A172 (cell line): ENCODE measurements around the gene LIN9. TPM values are rescaled to one million over a fixed set of nuclear protein-coding genes. Genes with fewer than 3 reads are reported as not detected.
"Not testable (repeated sequence)": the region's sequence is repeated elsewhere in the genome, so short reads cannot be mapped to it uniquely, and the experiment has no call there.

Experiments
- DNase-seq: peaks from one replicate; pipeline ENCODE4 v3.0.0-alpha.2; 2015; ENCODE audit warnings: low spot score
- total RNA-seq: library from RNA; depleted of rRNA; stranded (reverse); fragments of >200 nt; shearing (Covaris generic); gene quantifications from 2 replicates; pipeline ENCODE4 v1.2.3, GENCODE V29; 2014; rRNA removed

Gene LIN9, protein sequence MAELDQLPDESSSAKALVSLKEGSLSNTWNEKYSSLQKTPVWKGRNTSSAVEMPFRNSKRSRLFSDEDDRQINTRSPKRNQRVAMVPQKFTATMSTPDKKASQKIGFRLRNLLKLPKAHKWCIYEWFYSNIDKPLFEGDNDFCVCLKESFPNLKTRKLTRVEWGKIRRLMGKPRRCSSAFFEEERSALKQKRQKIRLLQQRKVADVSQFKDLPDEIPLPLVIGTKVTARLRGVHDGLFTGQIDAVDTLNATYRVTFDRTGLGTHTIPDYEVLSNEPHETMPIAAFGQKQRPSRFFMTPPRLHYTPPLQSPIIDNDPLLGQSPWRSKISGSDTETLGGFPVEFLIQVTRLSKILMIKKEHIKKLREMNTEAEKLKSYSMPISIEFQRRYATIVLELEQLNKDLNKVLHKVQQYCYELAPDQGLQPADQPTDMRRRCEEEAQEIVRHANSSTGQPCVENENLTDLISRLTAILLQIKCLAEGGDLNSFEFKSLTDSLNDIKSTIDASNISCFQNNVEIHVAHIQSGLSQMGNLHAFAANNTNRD
- total RNA-seq, result 25.6 and 27.7 TPM in 2 replicates

DNA sequence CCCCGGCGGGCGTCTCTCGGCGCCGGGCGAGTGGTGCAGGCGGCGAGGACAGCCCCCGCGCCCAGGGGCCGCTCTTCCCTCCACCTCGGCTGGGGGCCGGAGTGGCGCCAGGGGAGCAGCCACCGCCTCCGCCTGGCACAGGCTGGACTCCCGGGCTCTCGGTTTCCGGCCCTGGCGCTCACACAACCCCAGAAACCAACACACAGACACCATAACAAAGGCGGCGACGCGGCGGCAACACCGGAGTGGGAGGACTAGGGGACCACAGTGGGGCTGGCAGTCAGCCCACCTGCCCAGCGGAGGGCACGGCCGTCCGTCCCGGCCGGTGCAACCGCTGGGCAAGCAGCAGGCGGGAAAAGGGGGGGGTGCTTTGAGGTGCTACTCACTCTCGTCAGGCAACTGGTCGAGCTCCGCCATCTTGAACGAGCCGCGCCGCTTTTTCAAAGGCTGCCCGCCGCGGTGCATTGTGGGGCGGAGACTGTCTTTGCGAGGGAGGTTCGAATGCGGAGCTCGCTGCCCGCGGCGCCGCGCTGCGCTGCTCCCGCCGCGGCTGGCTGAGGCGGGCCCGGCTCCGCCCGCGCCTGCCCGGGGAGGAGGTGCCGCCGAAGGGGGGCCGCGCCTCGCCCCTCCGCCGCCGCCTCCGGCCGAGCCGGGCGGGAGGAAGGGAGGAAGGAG lies at the start of gene LIN9:
TSS of gene LIN9 (minus strand) at position 442 of the 675 bp plus-strand sequence. CDS start at position 417, 25 bp downstream.
- DNase-seq, result peak; percentile 83

DNA sequence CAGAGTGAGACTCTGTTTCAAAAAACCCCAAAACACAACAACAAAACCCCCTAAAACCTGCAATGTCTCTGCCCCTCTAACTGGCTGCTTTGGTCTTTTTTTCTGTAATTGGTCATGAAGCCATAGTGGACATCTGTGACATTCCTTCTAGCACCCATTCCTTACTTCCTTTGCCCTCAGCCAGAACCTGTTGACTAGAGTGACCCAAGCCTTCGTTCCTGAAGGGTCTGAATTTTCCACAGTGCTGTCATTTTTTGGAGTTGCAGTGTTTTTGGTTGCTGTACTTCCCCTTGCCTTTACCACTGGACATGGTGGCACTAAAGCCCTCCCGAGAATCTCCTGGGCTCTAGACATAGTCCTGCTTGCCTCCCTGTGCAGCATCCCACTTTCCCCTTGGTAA lies 48.5 kb upstream of the LIN9 start:
- no peak for DNase-seq

DNA sequence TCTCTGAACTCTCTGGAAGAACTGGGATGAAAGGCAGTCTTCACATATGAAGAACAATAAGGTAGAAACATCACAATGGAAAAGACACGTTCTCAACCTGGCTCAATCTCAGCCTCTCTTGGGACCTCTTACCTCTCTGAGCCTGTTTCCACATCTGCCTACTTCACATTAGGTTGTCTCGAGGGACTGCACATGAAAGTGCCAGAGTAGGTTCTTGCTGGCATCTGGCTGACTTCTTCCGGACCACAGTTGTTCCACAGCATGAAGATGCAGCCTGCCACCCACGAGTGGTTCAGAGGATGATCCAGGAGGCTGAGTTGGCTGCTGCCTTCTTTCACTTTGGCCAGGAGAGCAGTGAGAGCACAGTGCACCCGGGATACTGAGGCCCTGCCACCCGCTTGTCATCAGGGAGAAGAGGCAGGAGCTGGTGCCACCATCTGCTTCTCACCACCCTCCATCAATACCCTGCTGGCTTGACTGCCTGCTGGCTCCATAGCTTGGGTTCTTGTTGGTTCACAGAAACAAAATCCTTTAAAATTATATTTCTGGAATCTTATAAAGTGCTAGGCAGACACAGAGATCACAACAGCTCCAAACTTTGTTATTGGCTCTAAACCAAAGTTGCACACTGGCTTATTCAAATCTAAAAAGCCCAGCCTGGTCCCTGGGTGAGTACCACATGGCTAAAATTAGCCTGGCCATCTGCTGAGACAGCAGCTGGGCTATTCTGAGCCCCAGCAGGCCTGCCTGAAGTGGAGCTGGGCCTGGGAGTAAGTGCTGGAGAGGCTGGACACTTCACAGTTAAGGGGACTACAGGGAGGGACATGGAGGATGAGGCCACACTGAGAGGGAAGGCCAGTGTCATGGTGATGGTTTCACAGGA lies 46.9 kb upstream of the LIN9 start:
- no peak for DNase-seq

DNA sequence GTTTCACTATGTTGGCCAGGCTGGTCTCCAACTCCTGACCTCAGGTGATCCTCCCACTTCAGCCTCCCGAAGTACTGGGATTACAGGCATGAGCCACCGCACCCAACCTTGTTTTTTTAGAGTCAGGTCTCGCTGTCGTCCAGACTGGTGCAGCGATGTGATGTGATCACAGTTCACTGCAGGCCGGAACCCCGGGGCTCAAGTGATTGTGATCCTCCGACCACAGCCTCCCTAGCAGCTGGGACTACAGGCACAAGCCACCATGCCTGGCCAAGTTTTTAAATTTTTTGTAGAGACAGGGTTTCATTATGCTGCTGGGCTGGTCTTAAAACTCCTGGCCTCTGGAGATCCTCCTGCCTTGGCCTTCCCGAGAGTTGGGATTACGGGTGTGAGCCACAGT lies 46.1 kb upstream of the LIN9 start:
- no peak for DNase-seq

DNA sequence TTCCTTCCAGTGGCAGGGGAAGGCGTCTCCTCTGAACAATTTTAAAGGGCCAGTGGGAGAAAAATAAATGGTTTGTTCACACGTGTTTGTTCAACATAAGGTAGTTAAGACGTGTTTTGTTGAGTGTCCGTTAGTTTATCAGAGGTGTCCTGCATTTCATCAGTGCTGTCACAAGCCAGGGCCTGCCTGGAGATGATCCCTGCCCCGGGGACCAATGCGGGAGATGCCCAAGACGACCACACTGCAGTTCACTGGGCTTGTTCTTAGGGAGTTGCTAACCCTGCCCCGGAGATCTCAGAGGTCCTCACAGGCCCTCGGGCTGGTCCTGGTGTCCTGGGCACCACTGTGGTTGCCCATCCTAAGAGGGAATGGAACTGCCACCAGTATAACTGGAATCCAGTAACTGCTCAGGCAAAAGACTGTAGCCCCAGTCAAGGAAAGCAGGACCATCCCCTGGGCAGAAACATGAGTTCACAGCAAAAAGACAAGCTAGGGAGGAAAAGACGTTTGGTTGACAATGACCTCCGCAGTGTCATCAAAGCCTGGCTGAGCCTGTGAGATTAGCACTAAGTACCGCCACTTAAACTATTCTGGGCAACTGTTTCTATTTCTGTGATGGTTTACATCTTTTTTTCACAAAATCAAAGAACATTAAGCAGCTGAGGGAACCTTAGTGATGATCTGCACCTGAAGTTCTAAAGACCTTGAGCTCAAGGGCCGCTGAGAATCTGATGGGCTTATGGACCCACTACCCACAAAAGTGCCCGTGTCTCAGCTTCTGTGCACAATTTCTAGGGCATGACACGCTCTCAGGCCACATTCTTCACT lies 44.9 kb upstream of the LIN9 start:
- DNase-seq, result no peak

DNA sequence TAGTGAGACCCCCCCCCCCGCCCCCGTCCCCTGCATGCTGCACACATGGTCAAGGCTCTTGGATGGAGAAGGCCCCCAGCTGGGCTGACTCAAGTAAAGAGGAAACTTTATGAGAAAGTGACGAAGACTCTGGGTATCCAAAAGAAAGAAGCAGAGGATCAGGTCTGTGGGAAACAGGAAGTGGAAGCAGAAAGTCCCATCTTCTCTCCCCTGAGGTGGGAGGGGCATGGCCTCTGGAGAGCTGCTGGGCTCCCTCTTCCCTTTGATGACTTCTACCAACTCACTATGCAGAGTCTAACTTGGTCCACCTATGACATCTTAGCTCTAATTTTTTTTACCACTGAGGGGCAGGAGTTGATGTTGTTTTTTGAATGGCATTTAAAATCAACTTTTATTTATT lies 42.7 kb upstream of the LIN9 start:
- peak; percentile 63 for DNase-seq

DNA sequence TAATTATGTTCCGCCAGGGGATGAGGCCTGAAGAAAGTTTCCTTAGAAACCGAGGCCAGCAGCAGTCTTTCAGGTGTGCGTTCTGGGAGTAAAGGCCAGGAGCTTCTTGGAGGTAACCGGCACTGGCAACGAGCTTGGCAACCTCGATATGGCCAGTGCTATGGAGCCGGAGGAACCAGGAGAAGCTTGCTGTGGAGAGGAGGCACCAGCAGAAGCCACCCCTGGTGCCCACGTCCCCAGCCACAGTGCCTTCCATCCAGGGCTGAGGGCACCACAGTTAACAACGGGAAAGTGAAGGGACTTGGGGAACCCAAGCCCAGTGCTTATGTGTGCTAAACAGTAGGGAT lies 41.5 kb upstream of the LIN9 start:
- DNase-seq, result no peak

DNA sequence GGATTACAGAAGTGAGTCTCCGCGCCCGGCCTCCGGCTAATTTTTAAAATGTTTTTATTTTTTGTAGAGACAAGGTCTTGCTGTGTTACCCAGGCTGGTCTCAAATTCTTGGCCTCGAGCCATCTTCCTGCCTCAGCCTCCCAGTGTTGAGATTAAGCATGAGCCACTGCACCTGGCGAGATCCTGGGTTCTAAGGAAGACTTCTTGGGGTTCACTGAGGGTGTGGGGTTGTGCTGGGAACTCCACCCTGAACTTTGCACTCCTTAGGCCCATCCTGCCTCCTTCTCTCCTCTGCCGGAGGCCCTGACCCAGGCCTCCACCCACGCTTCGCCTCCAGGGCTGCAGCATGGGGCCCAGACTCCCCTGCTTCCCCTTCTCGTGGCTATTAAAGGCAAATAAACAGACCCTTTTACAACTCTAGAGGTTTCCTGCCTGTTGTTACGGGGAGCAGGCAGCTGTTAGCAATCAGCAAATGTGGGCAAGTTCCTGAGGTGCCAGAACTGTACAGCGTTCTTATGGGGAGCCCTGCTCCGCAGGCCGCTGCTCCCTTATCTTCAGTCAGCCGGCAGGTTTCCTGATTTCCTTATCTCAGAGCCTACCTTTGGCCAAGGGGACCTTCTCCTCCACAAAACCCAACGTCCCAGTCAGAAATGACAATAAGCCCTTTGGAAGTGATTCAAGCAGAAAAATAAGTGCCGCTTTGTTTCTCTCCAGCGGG lies 41.0 kb upstream of the LIN9 start:
- DNase-seq, result no peak

DNA sequence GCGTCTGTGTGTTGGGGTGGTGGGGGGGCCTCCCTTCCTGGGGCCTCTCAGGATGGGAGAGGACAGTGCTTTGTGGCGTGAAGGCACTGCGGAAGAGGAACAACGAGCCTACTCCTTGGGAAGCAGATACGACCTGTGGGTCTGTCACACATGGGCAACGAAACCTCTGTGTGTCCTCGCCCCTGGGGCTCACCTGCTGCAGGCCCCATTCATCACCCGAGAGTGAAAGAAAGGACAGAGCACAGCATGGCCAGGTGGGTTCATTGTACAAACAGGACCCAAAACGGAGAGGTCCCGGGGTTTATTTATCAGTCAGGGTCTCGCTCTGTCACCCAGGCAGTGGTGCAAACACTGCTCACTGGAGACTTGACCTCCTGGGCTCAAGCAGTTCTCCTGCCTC lies 40.1 kb upstream of the LIN9 start:
- no peak for DNase-seq

DNA sequence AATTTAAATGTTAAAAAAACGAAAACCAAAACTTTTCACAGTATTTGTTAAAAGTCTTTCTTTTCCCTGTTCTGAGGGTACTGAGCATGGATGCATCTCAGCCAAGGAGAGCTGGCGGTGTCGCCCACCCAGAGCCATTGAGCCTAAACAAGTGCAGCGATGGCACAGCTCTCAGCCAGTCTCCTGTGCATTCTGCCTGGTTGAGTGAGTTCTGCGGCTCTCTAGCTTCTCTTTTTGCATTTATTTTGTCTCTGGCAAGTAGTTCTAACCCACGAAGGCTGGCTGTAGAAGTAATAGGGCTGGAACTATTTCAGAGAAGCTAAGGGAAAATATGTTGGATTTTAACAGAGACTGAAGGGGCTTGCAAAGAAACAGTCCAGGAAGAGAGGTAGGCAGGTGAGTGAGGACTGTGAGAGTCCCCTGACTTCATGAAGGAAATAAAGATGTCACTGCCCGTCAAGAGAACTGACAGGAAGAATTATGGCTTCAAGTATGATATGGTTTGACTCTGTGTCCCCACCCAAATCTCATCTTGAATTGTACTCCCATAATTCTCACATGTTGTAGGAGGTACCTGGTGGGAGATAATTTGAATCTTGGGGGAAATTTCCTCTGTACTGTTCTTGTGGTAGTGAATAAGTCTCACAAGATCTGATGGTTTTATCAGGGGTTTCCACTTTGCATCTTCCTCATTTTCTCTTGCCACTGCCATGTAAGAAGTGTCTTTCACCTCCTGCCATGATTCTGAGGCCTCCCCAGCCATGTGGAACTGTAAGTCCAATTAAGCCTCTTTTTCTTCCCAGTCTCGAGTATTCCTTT lies 35.7 kb upstream of the LIN9 start:
- no peak for DNase-seq

DNA sequence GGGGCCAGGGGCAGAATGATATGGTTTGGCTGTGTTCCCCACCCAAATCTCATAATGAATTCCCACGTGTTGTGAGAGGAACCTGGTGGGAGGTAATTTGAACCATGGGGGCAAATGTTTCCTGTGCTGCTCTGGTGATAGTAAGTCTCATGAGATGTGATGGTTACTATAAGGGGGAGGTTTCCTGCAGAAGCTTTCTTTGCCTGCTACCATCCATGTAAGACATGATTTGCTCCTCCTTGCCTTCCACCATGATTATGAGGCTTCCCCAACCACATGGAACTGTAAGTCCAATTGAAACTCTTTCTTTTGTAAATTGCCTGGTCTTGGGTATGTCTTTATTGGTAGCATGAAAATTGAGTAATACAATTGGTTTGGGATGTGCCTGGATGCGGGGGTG lies 33.7 kb upstream of the LIN9 start:
- no peak for DNase-seq

DNA sequence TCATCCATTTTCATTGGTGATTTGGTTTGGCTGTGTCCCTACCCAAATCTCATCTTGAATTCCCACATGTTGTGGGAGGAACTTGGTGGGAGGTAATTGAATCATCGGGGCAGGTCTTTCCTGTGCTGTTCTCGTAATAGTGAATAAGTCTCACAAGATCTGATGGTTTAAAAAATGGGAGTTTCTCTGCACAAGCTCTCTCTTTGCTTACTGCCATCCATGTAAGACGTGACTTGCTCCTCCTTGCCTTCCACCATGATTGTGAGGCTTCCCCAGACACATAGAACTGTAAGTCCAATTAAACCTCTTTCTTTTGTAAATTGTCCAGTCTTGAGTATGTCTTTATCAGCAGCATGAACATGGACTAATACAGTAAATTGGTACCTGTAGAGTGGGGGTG lies 31.1 kb upstream of the LIN9 start:
- DNase-seq, result not testable (repeated sequence)

DNA sequence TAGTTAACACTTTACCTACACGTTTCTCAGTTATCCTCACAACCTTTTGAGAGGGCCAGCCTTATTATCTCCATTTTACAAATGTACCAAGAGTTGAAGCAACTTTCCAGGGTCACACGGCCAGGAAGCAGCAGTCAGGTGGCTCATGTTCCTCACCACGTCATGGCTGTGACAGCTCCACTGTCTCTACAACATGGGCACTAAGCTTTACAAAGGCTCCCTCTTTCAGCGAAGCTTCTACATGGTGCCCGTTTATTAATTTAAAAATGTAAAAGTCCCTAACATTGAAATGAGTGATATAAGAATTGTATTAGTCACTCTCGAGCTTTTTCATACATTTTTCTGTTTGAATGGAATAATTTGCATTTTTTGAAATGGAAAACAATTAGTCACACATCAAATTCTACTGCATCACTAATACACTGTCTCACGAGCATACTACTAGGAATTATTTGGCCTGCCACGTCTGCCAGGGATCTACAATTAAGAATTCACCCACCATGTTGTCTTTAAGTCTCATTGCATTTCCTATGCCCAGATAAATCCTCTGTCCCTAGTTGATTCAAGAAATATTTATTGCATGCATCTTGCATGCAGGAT lies 28.4 kb upstream of the LIN9 start:
- no peak for DNase-seq

DNA sequence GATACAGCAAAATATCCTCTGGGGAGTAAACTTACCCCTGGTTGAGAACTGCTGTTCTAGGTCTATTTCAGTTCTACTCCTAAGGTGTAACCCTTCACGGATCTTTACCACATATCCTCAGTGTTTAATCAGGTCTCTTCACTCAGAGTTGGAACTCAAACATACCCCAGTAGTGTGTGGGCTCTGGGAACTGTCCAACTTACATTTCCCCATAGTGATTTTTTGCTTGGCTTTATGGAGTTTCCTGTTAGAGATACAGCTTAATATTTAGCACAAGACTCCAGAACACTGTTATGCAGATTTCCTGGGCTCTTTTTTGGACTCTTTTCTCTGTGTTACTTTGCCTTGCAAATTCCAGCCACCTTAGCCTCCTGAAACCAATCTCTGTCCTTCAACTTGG lies 26.7 kb upstream of the LIN9 start:
- DNase-seq, result no peak

DNA sequence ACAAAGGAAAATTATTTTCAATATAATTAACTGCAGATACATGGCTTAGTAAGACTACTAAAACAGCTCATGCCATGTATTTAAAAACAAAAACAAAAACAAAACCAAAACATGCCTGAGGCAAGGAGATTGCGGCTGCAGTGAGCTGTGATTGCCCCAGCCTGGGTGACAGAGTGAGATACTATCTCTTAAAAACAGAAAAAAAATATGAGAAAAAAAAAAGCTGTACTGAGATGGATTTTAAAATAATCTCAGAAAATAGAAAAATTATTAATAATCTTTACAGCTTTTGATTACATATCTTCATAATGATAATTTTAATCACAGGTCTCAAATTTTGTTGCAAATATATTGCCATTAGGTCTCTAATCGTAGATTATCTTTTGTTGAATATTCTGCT lies 24.0 kb upstream of the LIN9 start:
- no peak for DNase-seq

DNA sequence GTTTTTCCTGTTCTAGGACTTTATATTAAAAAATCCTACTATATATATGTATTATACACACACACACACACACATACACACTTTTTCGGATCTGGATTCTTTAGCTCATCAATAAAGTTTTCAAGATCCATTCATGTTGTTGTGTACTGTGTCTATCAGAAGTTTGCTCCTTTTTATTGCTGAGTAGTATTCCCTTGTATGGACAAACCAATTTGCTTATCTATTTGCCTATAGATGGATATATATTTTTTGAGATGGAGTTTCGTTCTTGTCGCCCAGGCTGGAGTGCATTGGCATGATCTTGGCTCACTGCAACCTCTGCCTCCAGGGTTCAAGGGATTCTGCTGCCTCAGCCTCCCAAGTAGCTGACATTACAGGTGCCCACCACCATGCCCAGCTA lies 20.3 kb upstream of the LIN9 start:
- no peak for DNase-seq

DNA sequence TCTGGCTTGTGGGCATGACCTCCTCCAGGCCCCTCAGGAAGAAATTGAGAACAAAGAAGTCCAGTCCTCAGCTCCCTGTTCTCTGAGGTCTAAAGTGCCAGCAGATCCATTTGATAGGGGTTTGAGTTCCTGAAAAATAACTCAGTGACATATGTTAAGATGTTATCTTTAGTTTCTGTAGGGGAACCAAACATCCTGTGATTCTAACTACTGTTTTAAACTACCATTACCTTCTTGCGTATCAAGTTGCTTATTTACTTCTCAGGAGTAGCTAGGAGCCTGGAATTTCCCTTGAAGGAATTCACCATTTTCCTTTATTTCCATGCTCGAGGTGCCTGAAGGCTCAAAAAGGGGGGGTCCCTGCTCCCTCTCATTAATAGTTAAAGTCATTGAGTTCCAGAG lies 18.8 kb upstream of the LIN9 start:
- DNase-seq, result no peak

DNA sequence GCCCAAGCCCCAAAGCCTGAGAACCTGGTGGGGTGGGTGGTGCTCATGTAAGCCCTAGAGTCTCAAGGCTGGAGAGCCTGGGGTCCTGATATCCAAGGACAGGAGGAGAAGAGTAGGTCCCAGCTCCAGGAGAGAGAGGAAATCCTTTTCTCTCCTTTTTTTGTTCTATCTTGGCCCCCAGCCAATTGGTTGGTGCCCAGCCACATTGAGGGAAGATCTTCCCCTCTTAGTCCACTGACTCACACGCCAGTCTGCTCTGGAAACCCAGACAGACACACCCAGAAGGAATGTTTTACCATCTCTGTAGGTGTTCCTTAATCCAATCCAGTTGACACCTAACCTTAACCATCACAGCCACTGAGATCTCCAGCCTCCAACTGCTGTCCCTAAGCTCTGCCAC lies 16.2 kb upstream of the LIN9 start:
- DNase-seq, result peak; percentile 56

DNA sequence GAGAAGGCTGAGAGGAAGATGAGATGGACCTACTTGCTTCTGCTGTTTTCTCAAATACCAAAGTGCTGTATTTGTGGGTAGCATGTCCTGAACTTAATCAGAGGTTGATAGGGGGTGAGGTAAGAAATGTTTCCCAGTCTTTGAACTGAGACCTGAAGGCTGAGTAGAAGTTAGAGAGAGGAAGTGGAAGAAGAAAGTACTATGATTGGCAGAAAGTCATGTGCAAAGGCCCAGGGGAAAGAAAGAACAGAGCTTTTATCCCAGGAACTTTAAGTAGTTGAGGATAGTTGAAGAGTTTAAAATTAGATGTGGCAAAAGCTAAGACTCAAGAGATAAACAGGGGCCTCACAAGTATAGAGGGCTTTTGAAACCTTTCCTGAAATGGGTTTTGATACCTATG lies 15.5 kb upstream of the LIN9 start:
- no peak for DNase-seq
